Measurements from ENCODE around the gene SORCS2.
A peak's percentile ranks its signal among the peaks of the same experiment; 100 is the strongest.
"Not testable (repeated sequence)": the region's sequence is repeated elsewhere in the genome, so short reads cannot be mapped to it uniquely, and the experiment has no call there.

SORCS2 gene

GRCh38 chr4:7575426-7575825 lies 383.1 kb downstream of the SORCS2 start:
- DNase-seq, result no peak

- DNase-seq, result not testable (repeated sequence)
Measured at GRCh38 chr4:7577361-7578039, 385.2 kb downstream of the SORCS2 start.

GRCh38 chr4:7581477-7581876 lies 389.1 kb downstream of the SORCS2 start:
- DNase-seq, result peak; percentile 10

GRCh38 chr4:7582313-7583097 lies 390.2 kb downstream of the SORCS2 start:
- DNase-seq, result no peak

GRCh38 chr4:7584098-7584497 lies 391.8 kb downstream of the SORCS2 start:
- no peak for DNase-seq

- no peak for DNase-seq
Measured at GRCh38 chr4:7584606-7585159, 392.3 kb downstream of the SORCS2 start.

- DNase-seq, result no peak
Measured at GRCh38 chr4:7585768-7586167, 393.4 kb downstream of the SORCS2 start.

GRCh38 chr4:7587433-7588405 lies 395.4 kb downstream of the SORCS2 start:
- no peak for DNase-seq

GRCh38 chr4:7590189-7590588 lies 397.9 kb downstream of the SORCS2 start:
- no peak for DNase-seq

GRCh38 chr4:7590899-7591298 lies 398.6 kb downstream of the SORCS2 start:
- no peak for DNase-seq

- no peak for DNase-seq
Measured at GRCh38 chr4:7591409-7592053, 399.2 kb downstream of the SORCS2 start.

- no peak for DNase-seq
Measured at GRCh38 chr4:7593646-7594412, 401.5 kb downstream of the SORCS2 start.

- DNase-seq, result no peak
Measured at GRCh38 chr4:7595934-7596461, 403.7 kb downstream of the SORCS2 start.

- DNase-seq, result no peak
Measured at GRCh38 chr4:7596918-7597606, 404.7 kb downstream of the SORCS2 start.

GRCh38 chr4:7598939-7599790 lies 406.8 kb downstream of the SORCS2 start:
- DNase-seq, result no peak

GRCh38 chr4:7600247-7600646 lies 407.9 kb downstream of the SORCS2 start:
- DNase-seq, result no peak

- not testable (repeated sequence) for DNase-seq
Measured at GRCh38 chr4:7602166-7602565, 409.8 kb downstream of the SORCS2 start.

GRCh38 chr4:7607156-7607910 lies 415.0 kb downstream of the SORCS2 start:
- no peak for DNase-seq

- no peak for DNase-seq
Measured at GRCh38 chr4:7608046-7608445, 415.7 kb downstream of the SORCS2 start.

All from CD4-positive, alpha-beta T cell treated with Interleukin-17A for 4 hours (primary cell).